NCI-H146 treated with DMSO at 0.1 percent for 48 hours (cell line): Measurements from ENCODE around the gene TAF13.
"Not testable (repeated sequence)": the region's sequence is repeated elsewhere in the genome, so short reads cannot be mapped to it uniquely, and the experiment has no call there.

Experiments used
- DNase-seq: peaks from one replicate; lab custom pipeline; 2025; ENCODE audit not compliant: unreplicated experiment; lab: John Stamatoyannopoulos, UW

Gene TAF13

GRCh38 chr1:109048335-109048734 is 27.5 kb downstream of the TAF13 start:
- DNase-seq: no peak

- no peak for DNase-seq
Measured at GRCh38 chr1:109047339-109047738, 28.5 kb downstream of the TAF13 start.

- DNase-seq: no peak
Measured at GRCh38 chr1:109046671-109047070, 29.1 kb downstream of the TAF13 start.

GRCh38 chr1:109045595-109045994 is 30.2 kb downstream of the TAF13 start:
- DNase-seq: no peak

GRCh38 chr1:109041621-109042468 is 34.0 kb downstream of the TAF13 start, which contains the start of gene WDR47:
WDR47 (minus strand) TSS chr1:109042102; CDS start chr1:109023512, 18,590 bp downstream.
- DNase-seq: peak; percentile 86

GRCh38 chr1:109040989-109041620 is 34.7 kb downstream of the TAF13 start:
- no peak for DNase-seq

- no peak for DNase-seq
Measured at GRCh38 chr1:109040627-109040988, 35.2 kb downstream of the TAF13 start.

GRCh38 chr1:109034382-109034781 is 41.4 kb downstream of the TAF13 start:
- DNase-seq: no peak

GRCh38 chr1:109029493-109029892 is 46.3 kb downstream of the TAF13 start:
- DNase-seq: not testable (repeated sequence)

GRCh38 chr1:109027841-109028240 is 48.0 kb downstream of the TAF13 start:
- no peak for DNase-seq

- no peak for DNase-seq
Measured at GRCh38 chr1:109025694-109026093, 50.1 kb downstream of the TAF13 start.

- no peak for DNase-seq
Measured at GRCh38 chr1:109024646-109025045, 51.2 kb downstream of the TAF13 start.

GRCh38 chr1:109020693-109021257 is 55.0 kb downstream of the TAF13 start:
- DNase-seq: no peak

GRCh38 chr1:109017719-109018118 is 58.1 kb downstream of the TAF13 start:
- not testable (repeated sequence) for DNase-seq

GRCh38 chr1:109017134-109017533 is 58.7 kb downstream of the TAF13 start:
- DNase-seq: no peak
